ENCODE data around the gene SLC8A1. TPM values are rescaled to one million over a fixed set of nuclear protein-coding genes. Genes with fewer than 3 reads are reported as not detected.

SLC8A1 gene
- total RNA-seq, 1 experiment from 2014 or later: 5.4 TPM

GRCh38 chr2:40127890-40128557 is 323.9 kb downstream of the SLC8A1 start:
- no peak for DNase-seq (ENCODE audit: extremely low read depth, low read depth)

DNA sequence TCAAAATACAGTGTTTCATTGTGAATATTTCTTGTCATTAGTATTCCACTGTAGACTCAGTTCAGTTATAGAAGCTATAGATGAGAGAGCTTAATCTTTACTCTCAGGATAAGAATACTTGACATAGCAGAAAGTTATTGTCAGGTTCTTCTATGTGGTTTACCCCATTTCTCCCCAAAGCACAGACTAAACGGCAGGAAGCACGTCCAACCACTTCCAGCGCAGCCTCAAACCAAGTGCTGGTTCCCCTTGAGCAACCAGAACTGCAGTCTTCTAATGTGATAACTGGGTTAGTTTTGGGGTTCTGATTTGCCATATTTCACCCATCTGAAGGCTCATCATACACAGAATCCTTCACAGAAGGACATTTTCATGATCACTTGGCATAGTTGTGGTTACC is 324.7 kb downstream of the SLC8A1 start:
- DNase-seq (ENCODE audit: extremely low read depth, low read depth): no peak

DNA sequence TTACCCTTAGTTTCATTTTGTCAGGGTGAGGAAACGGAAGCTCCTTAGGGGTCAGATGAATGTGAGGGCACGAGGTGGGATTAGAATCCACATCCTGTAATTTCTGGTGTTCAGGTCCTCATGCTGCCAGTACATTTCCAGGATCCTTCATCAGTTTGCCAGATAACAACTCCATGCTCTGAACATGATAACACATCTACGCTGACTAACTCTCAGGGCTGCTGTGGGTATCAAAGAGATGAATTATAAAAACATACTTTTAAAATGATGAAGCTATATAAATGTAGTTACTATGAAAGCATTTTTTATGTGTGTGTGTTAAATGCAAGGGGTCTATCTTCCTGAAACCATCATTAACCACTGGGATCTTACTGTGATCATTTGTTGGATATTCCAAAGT is 325.9 kb downstream of the SLC8A1 start:
- no peak for DNase-seq (ENCODE audit: extremely low read depth, low read depth)

GRCh38 chr2:40123746-40124145 is 328.1 kb downstream of the SLC8A1 start:
- DNase-seq (ENCODE audit: extremely low read depth, low read depth): no peak

DNA sequence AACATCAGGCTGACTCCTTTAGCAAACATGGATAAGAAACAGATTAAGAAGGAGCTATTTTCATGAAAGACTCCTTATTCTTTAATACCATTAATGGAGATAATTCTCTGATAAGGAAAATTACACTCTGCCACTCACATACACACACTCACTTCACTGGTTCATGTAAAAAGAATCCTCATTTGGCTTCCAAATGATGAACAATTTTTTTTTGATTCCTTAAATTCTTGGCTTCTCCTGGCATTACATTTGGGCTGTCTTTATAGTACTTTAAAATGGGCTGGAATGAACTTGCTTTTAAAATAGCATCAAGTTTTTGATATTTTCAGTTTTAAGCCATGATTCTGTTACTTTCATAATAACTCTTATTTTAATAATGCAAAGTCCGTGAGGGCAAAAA is 328.6 kb downstream of the SLC8A1 start:
- DNase-seq (ENCODE audit: extremely low read depth, low read depth): no peak

- no peak for DNase-seq (ENCODE audit: extremely low read depth, low read depth)
Measured at GRCh38 chr2:40120957-40121356, 330.9 kb downstream of the SLC8A1 start.

GRCh38 chr2:40120026-40120425 is 331.9 kb downstream of the SLC8A1 start:
- no peak for DNase-seq (ENCODE audit: extremely low read depth, low read depth)

DNA sequence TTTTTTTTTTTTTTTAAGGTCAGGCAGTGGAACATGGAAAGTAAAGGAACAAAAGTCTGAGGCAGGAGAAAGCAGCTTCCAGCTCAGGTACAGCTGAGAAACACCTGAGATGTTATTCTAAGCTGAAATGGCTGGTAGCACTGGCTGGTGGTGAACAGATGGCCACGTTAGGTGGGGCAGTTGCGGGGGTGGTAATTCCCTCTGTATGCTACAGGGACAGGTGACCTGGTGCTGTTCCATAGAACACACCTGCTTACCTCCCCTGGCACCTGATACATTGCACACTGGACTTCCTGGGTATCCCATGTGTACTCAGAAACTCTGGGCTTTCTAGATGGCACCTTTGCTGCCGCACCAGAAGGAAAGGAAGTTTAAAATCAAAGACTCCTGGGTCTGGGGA is 333.3 kb downstream of the SLC8A1 start:
- DNase-seq (ENCODE audit: extremely low read depth, low read depth): no peak

DNA sequence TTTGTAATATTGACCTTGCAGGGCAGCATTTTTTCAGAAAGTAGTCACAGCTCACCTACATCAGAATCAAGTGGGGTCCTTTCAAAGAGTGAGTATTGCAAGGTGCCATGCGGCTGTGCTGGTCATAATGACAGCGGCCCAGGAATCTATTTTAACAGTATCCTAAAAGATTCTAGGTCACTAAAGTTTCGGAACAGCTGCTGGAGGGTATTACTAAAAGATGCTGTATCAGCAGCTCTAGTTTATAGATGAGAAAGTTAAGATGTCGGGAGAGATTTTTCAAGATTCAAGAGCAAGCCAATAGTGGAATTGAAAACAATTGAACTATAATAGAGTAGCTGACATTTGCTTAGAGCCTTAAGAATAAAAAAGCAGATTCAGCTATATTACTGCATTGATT is 336.0 kb downstream of the SLC8A1 start:
- DNase-seq (ENCODE audit: extremely low read depth, low read depth): no peak

DNA sequence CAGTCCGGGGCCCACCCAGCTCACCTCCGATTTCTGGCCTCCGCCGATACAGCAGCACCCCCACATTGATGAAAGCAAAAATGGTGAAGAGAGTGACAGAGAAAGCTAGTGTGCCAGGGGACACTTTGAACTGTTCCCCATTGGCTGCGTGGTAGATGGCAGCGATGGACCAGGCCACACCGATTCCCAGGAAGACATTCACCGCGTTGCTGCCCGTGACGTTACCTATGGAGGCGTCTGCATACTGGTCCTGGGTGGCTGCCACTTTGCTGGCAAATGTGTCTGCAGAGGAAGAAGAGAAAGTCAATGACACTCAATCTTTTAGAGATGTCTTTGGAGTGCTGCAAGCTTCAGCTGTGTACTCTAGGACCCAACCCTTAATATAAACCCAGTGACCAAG is 336.5 kb downstream of the SLC8A1 start:
- DNase-seq (ENCODE audit: extremely low read depth, low read depth): no peak

GRCh38 chr2:40113997-40114396 is 337.9 kb downstream of the SLC8A1 start:
- DNase-seq (ENCODE audit: extremely low read depth, low read depth): no peak

GRCh38 chr2:40113272-40113968 is 338.5 kb downstream of the SLC8A1 start:
- DNase-seq (ENCODE audit: extremely low read depth, low read depth): no peak

DNA sequence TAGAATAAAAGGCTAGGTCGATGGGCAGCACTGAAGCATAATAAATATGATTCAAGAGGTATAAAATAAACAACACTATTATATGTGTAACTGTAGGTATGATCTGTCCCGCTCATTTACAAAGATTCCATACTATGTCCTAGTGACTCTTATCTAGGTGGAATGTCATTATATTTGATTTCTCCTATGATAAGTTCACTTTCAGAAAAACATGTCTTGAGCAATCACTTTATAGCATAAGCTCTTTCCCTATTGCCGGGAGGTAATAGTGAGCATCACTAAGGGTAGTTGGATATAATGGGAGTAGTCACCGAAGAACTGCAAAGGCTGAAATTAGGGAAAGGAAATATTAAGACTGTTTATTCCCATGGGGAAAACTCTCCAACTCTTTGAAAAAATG is 342.5 kb downstream of the SLC8A1 start:
- DNase-seq (ENCODE audit: extremely low read depth, low read depth): no peak

- no peak for DNase-seq (ENCODE audit: extremely low read depth, low read depth)
Measured at GRCh38 chr2:40108851-40109250, 343.0 kb downstream of the SLC8A1 start.

DNA sequence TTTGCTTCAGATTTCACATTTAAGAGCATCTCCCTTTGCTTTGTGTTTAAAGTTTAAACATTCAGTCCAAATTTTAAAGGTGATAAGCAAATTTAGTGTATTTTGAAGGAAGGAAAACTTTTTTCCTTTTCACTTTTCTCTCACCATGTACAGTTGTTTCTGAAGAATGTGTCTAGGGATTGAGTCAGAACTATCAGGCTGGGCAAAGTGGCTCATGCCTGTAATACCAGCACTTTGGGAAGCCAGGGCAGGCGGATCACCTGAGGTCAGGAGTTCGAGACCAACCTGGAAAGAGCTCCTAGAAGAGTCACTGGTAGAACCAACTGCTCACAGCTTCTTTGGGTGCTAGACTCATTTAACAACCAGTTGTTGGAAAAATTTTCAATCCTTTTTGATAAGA is 345.8 kb downstream of the SLC8A1 start:
- DNase-seq (ENCODE audit: extremely low read depth, low read depth): no peak

- DNase-seq (ENCODE audit: extremely low read depth, low read depth): no peak
Measured at GRCh38 chr2:40105593-40105992, 346.3 kb downstream of the SLC8A1 start.

GRCh38 chr2:40103590-40103989 is 348.3 kb downstream of the SLC8A1 start:
- DNase-seq (ENCODE audit: extremely low read depth, low read depth): no peak

- no peak for DNase-seq (ENCODE audit: extremely low read depth, low read depth)
Measured at GRCh38 chr2:40103163-40103562, 348.7 kb downstream of the SLC8A1 start.

DNA sequence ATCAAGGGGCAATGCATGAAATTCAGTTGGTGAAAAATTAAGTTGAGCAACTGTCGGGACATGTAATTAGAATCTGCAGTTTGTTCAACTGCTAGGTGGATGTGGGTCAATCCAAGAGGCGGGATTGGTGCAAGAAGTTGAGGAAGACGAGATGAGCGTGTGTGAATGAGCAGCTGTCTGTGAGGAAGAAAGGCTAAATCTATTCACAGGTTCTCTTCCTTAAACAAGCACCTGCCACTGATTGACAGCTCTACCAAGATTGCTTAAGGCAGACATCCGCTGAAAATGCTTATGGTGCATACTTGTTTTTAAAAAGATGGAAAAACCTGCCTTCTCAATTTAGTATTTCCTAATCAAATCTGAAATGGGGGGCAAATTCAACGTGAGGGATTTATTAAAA is 349.4 kb downstream of the SLC8A1 start:
- no peak for DNase-seq (ENCODE audit: extremely low read depth, low read depth)

DNA sequence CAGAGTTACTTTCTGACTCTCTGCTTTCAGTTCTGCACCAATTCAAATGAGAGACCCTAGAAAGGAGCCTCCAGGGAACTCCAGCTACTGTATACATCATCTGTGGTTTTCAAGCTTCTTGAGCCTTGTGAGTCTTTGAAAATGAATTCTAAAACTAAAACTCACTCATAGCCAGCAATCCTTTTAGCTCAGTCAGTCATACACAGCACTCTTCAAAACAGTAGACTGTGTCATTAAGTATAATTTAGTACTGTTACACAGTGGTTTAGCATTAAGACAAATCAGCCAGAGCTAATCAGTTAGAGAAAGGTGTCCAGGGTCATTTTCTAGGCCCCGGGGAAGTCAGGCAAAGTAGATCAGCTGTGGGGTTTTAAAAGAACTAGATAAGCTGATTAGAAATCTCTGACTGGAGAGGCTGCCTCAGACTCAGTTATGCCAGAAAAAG is 350.7 kb downstream of the SLC8A1 start:
- DNase-seq (ENCODE audit: extremely low read depth, low read depth): no peak

- DNase-seq (ENCODE audit: extremely low read depth, low read depth): no peak
Measured at GRCh38 chr2:40100676-40101075, 351.2 kb downstream of the SLC8A1 start.

GRCh38 chr2:40098786-40099470 is 353.0 kb downstream of the SLC8A1 start:
- DNase-seq (ENCODE audit: extremely low read depth, low read depth): no peak

Data from NCI-H460 (cell line).